CD14-positive monocyte (primary cell): Measurements from ENCODE around the gene SERPINB1. TPM values are rescaled to one million over a fixed set of nuclear protein-coding genes. Genes with fewer than 3 reads are reported as not detected.

ENCODE experiments used
- DNase-seq, 3 donors: peaks; one replicate each; pipeline ENCODE4 v3.0.0-alpha.2; 2011 to 2022
- H2AFZ ChIP-seq: 2 replicates; pipeline ENCODE4 v1.6.0; 2012; ENCODE audit warnings: mild to moderate bottlenecking, low read depth, low read length, inconsistent platforms; ENCODE audit not compliant: insufficient read depth, poor library complexity, severe bottlenecking
- H3K27ac ChIP-seq, 2 donors: 1 replicate in 1 of 2; 2 replicates in 1 of 2; pipeline ENCODE4 v1.5.1; 2012 to 2013; ENCODE audit warnings: low read length in 2 of 2, control low read depth in 1 of 2, inconsistent platforms in 1 of 2, low read depth in 1 of 2, mild to moderate bottlenecking in 1 of 2
- H3K27me3 ChIP-seq, 2 donors: one replicate each; pipeline versions ENCODE4 v1.6.0 to v1.6.1; 2011 to 2013; ENCODE audit warnings: low read length in 2 of 2; ENCODE audit not compliant: control insufficient read depth in 2 of 2, insufficient read depth in 2 of 2
- H3K36me3 ChIP-seq, 2 donors: replicated peaks in 1 of 2; 1 replicate in 1 of 2; 2 replicates in 1 of 2; pipeline versions ENCODE4 v1.5.1 to v1.6.1; 2012 to 2013; ENCODE audit warnings: low read length in 2 of 2, control low read depth in 1 of 2, inconsistent platforms in 1 of 2, mild to moderate bottlenecking in 1 of 2; ENCODE audit not compliant: insufficient read depth in 2 of 2, control insufficient read depth in 1 of 2
- H3K4me1 ChIP-seq, 2 donors: 1 replicate in 1 of 2; 2 replicates in 1 of 2; pipeline versions ENCODE4 v1.5.1 to v1.6.1; 2012 to 2013; ENCODE audit warnings: low read length in 2 of 2, control low read depth in 1 of 2, inconsistent platforms in 1 of 2, mild to moderate bottlenecking in 1 of 2, moderate library complexity in 1 of 2; ENCODE audit not compliant: insufficient read depth in 2 of 2, control insufficient read depth in 1 of 2
- H3K4me2 ChIP-seq: replicated peaks from 2 replicates; pipeline ENCODE3; 2012; ENCODE audit warnings: low read length, moderate library complexity, mild to moderate bottlenecking; ENCODE audit not compliant: poor library complexity, severe bottlenecking; ENCODE audit errors: extremely low read depth
- H3K4me3 ChIP-seq, 3 experiments: fragments of 200-600 bp in 1 of 3; sonication (generic) in 1 of 3; replicated peaks in 1 of 3; 1 replicate in 2 of 3; 2 replicates in 1 of 3; pipeline ENCODE4 v1.5.1; 2011 to 2013; ENCODE audit warnings: low read length in 3 of 3, mild to moderate bottlenecking in 3 of 3, control low read depth in 2 of 3, low read depth in 2 of 3, inconsistent platforms in 1 of 3, moderate library complexity in 1 of 3
- H3K79me2 ChIP-seq: 2 replicates; pipeline ENCODE4 v1.6.0; 2012; ENCODE audit warnings: mild to moderate bottlenecking, control low read depth, inconsistent platforms, low read length, moderate library complexity; ENCODE audit not compliant: insufficient read depth
- H3K9ac ChIP-seq: 2 replicates; pipeline ENCODE4 v1.6.0; 2017; ENCODE audit warnings: low read length, mild to moderate bottlenecking; ENCODE audit not compliant: insufficient read depth, poor library complexity, severe bottlenecking
- H3K9me3 ChIP-seq, 2 donors: replicated peaks in 1 of 2; 1 replicate in 1 of 2; 2 replicates in 1 of 2; pipeline versions ENCODE4 v1.5.1 to v1.6.1; 2012 to 2013; ENCODE audit warnings: low read length in 2 of 2, control low read depth in 1 of 2; ENCODE audit not compliant: control insufficient read depth in 1 of 2, insufficient read depth in 1 of 2
- H4K20me1 ChIP-seq: 2 replicates; pipeline ENCODE4 v1.6.0; 2012; ENCODE audit warnings: mild to moderate bottlenecking, low read length, control low read depth, moderate library complexity; ENCODE audit not compliant: insufficient read depth
- H3K27ac Mint-ChIP-seq, 7 donors: one replicate each; pipeline ENCODE4 v1.8.0; 2020; ENCODE audit warnings: mild to moderate bottlenecking in 7 of 7, mixed read lengths in 7 of 7, moderate library complexity in 6 of 7, inconsistent platforms in 2 of 7
- H3K27me3 Mint-ChIP-seq, 3 donors: one replicate each; pipeline ENCODE4 v1.8.0; 2021 to 2022; ENCODE audit warnings: low read depth in 3 of 3, mild to moderate bottlenecking in 3 of 3, mixed read lengths in 3 of 3, moderate library complexity in 3 of 3, inconsistent platforms in 1 of 3
- H3K36me3 Mint-ChIP-seq, 2 donors: one replicate each; pipeline ENCODE4 v1.8.0; 2020; ENCODE audit warnings: mixed read lengths in 2 of 2, inconsistent platforms in 1 of 2, mild to moderate bottlenecking in 1 of 2
- H3K4me1 Mint-ChIP-seq: one replicate; pipeline ENCODE4 v1.8.0; 2020; ENCODE audit warnings: mild to moderate bottlenecking, mixed read lengths
- H3K4me3 Mint-ChIP-seq, 2 donors: one replicate each; pipeline ENCODE4 v1.8.0; 2020; ENCODE audit warnings: mild to moderate bottlenecking in 2 of 2, mixed read lengths in 2 of 2, moderate library complexity in 1 of 2
- H3K9me3 Mint-ChIP-seq, 7 donors: one replicate each; pipeline ENCODE4 v1.8.0; 2020 to 2022; ENCODE audit warnings: mixed read lengths in 7 of 7, mild to moderate bottlenecking in 6 of 7, moderate library complexity in 6 of 7, inconsistent platforms in 2 of 7
- CTCF ChIP-seq: fragments of 200-600 bp; IDR thresholded peaks from one replicate; pipeline ENCODE4 v1.8.0; 2022; ENCODE audit warnings: antibody characterized with exemption, mild to moderate bottlenecking
- WGBS: methylation state at CpG from one replicate; pipeline ENCODE4 v1.1.5; 2013; ENCODE audit warnings: missing lambda C conversion rate; ENCODE audit not compliant: insufficient coverage; 5-methylcytosine and 5-hydroxymethylcytosine counted together
- intact Hi-C, 2 donors: fragments of 100-400 bp; cut with micrococcal nuclease; formaldehyde crosslinking; loops; one replicate each; pipeline versions ENCODE4 v1.15.0 to v1.15.1; 2023
- polyA plus RNA-seq, 3 donors: library from polyadenylated mRNA; depleted of rRNA in 1 of 3; unstranded in 2 of 3; stranded (reverse) in 1 of 3; fragments of 300-500 nt in 2 of 3; fragments of >200 nt in 1 of 3; fragmentation: Illumina TruSeq in 2 of 3; gene quantifications; 1 replicate in 2 of 3; 2 replicates in 1 of 3; pipeline ENCODE4 v1.2.3, GENCODE V29; 2012 to 2021

Gene SERPINB1
- polyA plus RNA-seq, 3 donors: 126 to 307 (median 306) TPM

- Mint-ChIP-seq H3K4me3 (no peak overlapping the region), H3K27me3 (peaks cover 0 to 3% (median 1%) of the 10 kb centered on the region in 3 donors), H3K9me3 (peaks cover under 1 to 7% (median 6%) of the 10 kb centered on the region in 7 donors), H3K4me1 (peaks cover 36% of the 10 kb centered on the region), H3K27ac (no peak overlapping the region), H3K36me3 (peaks cover 3 to 5% of the 10 kb centered on the region in 2 donors)
- Histone ChIP-seq H3K27me3 (no peaks in the 10 kb centered on the region), H3K79me2 (no peaks in the 10 kb centered on the region), H2AFZ (no peak overlapping the region), H3K4me3 (no peak overlapping the region), H3K27ac (no peak overlapping the region), H3K9me3 (no peaks in the 10 kb centered on the region), H4K20me1 (no peaks in the 10 kb centered on the region), H3K4me2 (no peak overlapping the region), H3K9ac (no peak overlapping the region), H3K4me1 (peaks cover 29 to 44% of the 10 kb centered on the region in 2 donors), H3K36me3 (no peaks in the 10 kb centered on the region)
- DNase-seq: peak in 1 of 3 donors; percentile 61
- no peak for TF ChIP-seq CTCF
- 93% methylated on average over 3 of the region's 8 CpGs for WGBS
- intact Hi-C loops: no loop called here
Measured at GRCh38 chr6:2866171-2866846, 24.6 kb upstream of the SERPINB1 start.

- DNase-seq: no peak
- H2AFZ ChIP-seq: no peak overlapping the region
- H3K4me2 ChIP-seq: no peak overlapping the region
- H3K79me2 ChIP-seq: no peaks in the 10 kb centered on the region
- Mint-ChIP-seq H3K4me3 (no peak overlapping the region), H3K4me1 (peaks cover 40% of the 10 kb centered on the region), H3K36me3 (peaks cover 3 to 5% of the 10 kb centered on the region in 2 donors), H3K9me3 (peaks cover 1 to 7% (median 6%) of the 10 kb centered on the region in 7 donors), H3K27me3 (peaks cover 0 to 3% (median 1%) of the 10 kb centered on the region in 3 donors), H3K27ac (no peak overlapping the region)
- TF ChIP-seq CTCF: no peak
- no peak overlapping the region for H3K4me3 ChIP-seq
- intact Hi-C loops: no loop called here
- no peaks in the 10 kb centered on the region for H3K27me3 ChIP-seq
- peaks cover 33 to 49% of the 10 kb centered on the region in 2 donors for H3K4me1 ChIP-seq
- WGBS: no CpG with 5 or more reads among the region's 4 CpGs
- no peaks in the 10 kb centered on the region for H3K36me3 ChIP-seq
- H3K27ac ChIP-seq: no peak overlapping the region
- H3K9ac ChIP-seq: no peak overlapping the region
- no peaks in the 10 kb centered on the region for H3K9me3 ChIP-seq
- no peaks in the 10 kb centered on the region for H4K20me1 ChIP-seq
Measured at GRCh38 chr6:2865694-2866151, 24.1 kb upstream of the SERPINB1 start.
